Activated CD8-positive, alpha-beta memory T cell treated with anti-CD3 and anti-CD28 coated beads, Interleukin-2, amount 50 U/mL, for 48 hours (primary cell): Measurements from ENCODE around the gene MICAL3.
"Not testable (repeated sequence)": the region's sequence is repeated elsewhere in the genome, so short reads cannot be mapped to it uniquely, and the experiment has no call there.

Source experiments
- DNase-seq: peaks from one replicate; pipeline ENCODE4 v3.0.0-alpha.2; 2020

MICAL3 gene

DNA sequence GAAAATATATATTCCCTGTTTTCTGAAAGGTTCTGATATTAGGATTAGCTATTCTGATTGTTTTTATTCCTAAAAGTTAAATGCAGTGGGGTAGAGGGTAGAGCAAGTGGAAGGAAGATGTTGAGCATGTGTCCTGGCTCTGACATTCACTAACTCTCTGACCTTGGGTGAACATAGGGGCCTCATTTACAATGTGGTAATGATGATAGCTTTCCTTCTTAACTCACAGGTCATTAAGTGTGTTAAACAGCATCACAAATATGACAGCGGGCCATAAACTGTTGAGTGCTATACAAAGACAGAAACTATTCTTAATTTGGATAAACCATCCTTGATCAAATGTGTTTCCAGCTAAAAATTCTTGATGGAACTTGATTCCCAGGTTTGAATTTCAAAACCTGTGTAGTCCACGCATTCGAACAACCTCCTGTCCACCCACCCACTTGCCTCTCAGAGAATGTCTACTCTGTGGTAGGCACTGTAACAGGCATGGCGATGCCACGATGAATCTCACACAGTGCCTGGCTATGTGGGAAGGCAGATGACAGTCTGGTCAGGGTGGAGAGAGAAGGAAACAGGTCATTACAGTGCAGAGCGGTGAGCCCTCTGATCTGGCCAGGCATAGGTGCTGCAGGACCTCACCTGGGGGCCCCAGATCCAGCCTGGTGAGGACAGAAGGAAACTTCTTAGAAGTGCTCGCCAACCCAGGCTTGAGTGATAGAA, 34.2 kb upstream of the MICAL3 start:
- DNase-seq: no peak

GRCh38 chr22:18057568-18058209, 33.3 kb upstream of the MICAL3 start:
- DNase-seq: no peak

- no peak for DNase-seq
These were observed 32.6 kb upstream of the MICAL3 start for GRCh38 chr22:18056807-18057474.

GRCh38 chr22:18056161-18056666, 31.9 kb upstream of the MICAL3 start:
- no peak for DNase-seq

- no peak for DNase-seq
These were observed 31.3 kb upstream of the MICAL3 start for GRCh38 chr22:18055619-18056160.

- not testable (repeated sequence) for DNase-seq
These were observed 29.0 kb upstream of the MICAL3 start for GRCh38 chr22:18053216-18053946.

- DNase-seq: not testable (repeated sequence)
These were observed 26.8 kb upstream of the MICAL3 start for GRCh38 chr22:18051113-18051512.

DNA sequence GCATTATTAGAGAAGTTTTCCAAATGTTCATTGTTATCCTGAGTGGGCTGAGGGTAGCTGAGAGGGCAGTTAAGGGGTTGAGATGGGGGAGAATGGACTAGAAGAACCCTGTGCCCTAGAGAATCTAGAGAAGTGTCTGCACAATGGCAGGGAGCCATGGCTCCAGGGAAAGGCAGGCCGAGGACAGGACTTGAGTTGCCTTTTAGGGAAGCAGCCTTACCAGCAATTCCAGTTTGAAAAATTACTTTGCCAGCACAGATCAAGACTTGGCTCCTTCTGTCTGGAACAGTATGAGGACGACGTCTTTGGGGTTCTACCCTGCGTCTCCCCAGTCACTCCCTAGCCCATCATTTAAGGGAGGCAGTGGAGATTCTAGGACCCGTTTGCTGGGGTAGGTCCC, 25.7 kb upstream of the MICAL3 start:
- DNase-seq: no peak

DNA sequence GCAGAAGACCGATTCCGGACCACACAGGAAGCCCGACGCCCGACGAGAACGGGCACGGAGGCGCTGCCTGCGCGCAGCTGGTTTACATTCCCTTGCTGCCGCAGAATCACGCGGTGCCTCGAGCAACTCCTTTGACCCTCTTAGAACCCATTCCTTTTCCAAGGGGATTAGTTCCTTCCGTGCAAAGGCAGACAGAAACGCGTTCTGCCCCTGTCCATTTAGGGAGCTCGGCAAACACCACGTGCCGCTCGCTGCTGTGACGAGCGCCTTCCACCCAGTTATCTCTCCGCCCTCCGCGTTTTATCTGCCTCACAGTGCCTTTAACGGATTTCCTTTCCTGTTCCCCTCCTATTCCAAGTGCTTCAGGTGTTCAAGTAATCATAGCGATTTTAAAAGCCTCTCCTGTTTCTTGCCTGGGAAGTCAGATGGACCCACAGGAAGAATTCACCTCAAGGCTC, 24.1 kb upstream of the MICAL3 start:
- DNase-seq: no peak

- no peak for DNase-seq
These were observed 23.7 kb upstream of the MICAL3 start for GRCh38 chr22:18048041-18048440.

DNA sequence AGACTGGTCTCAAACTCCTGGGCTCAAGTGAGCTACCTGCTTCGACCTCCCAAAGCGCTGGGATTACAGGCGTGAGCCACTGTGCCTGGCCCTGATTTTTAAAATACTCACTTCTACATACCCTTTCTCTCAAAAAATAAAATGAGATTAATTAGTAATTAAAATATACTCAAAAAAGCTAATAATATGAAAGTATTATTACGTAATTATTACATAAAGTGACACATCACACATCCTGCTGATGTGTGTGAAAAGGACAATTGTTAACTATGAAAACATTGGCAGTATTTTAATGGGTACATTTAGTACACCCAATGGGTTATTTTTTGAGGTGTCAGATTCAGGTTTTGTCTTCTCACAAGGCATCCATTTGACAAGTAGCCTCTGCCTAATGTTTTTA, 21.4 kb upstream of the MICAL3 start:
- no peak for DNase-seq

DNA sequence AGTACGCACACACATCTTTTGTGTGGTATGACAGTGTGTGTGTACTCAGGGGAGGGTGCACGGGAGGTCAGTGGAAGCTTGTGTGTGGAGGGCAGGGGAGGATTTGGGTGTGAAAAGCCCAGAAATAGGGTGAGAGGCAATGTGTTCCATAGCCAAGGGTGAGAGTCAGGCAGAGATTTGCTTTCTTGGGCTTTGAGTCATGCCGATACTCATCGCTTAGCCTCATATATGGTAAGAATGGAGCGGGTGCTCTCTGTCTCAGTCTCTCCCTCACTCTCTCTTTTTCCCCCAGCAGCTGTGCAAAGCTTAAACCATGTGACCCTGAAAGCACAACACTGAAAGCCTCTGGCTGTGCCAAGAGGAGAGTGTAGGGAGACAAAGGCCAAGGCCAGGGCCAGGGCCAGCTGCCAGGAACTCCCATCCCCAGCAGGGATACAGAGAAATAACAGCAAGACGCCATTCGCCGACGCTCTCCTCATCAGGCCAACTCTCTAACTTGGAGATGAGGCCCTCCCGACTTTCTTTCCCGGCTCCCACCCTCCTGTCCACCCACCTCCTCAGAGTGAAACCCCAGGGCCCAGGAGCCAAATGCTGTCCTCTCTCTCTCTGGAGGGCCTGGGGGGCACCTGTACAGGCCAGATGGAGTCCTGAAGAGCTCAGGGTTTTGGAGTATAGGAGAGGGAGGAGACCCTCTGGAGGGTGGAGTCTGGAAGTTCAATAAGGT, 20.3 kb upstream of the MICAL3 start:
- DNase-seq: no peak

DNA sequence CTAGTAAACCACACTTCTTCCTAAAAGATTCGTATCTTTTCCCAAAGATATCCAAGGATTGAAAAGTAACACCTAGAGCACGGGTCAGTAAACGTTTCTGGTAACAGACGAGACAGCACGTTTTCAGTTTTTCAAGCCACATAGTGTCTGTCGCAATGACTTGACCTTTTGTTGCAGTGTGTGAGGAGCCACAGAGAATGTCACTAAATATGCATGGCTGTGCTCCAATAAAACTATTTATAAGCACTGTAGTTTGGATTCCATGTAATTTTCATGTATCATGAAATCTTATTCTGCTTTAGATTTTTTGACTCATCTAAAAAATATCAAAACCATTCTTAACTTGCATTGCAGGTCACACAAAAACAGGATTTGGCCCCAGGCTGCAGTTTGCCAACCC, 18.3 kb upstream of the MICAL3 start:
- no peak for DNase-seq

- not testable (repeated sequence) for DNase-seq
These were observed 16.5 kb upstream of the MICAL3 start for GRCh38 chr22:18040898-18041297.

DNA sequence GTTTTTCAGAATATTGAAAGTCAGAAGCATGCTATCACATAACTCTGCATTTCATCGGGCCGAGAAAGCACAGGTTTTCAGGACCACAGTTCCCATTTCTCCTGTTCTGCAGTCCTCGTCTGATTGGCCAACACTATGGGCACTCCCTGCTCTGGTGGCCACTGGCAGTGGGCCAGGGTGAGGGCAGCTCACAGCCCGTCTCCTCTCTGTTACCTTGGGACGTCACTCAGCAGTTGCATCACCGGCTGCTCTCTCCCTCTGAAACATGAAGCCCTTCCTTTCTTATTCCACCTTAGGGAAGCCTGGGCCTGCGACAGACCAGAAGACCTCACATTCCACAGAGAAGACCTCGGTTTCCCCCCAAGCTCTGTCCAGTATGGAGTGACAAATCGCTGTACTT, 11.4 kb upstream of the MICAL3 start:
- no peak for DNase-seq

- no peak for DNase-seq
These were observed 9.7 kb upstream of the MICAL3 start for GRCh38 chr22:18034076-18034475.

GRCh38 chr22:18033204-18033998, 9.0 kb upstream of the MICAL3 start:
- DNase-seq: no peak

- no peak for DNase-seq
These were observed 8.2 kb upstream of the MICAL3 start for GRCh38 chr22:18032455-18033101.

DNA sequence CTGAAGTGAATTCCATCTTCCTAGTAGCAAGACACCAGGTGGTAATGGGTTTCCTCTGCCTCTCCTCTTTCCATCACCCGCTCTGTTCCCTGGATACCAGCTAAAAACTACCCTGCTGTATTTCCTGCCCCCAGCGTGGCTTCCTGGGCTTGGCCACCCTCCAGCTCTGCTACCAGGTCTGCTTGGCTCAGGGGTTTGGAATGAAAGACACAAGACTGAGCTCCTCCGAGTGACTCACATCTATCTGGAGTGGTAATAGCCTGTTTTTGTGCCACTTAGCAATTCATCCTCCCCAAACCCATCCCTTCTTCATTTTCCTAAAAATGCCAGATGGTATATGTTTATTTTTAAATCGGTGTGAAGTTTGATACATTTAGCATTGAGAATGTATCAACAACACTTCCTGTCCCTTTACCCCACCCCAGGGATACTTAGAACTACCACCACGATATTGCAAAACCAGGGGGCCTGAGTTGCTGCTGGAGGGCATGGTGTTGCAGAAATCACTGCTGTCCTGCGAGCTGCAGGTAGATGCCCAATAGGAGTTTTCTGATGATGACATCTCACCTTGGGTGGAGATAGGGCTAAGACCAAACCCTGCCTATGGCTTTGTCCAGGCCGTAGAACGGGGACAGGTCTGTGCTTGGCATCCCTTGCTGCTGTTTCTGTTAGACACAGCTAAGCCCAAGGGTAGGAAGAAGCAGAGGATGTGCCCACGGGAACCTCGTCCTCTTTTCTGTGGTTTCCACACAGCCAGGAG, 7.5 kb upstream of the MICAL3 start:
- no peak for DNase-seq

GRCh38 chr22:18029686-18030267, 5.4 kb upstream of the MICAL3 start:
- DNase-seq: no peak
